HG02571 (cell line): ENCODE data around the gene NDUFS2.
"Not testable (repeated sequence)": the region's sequence is repeated elsewhere in the genome, so short reads cannot be mapped to it uniquely, and the experiment has no call there.

Experiments used
- ATAC-seq: cut with Tn5 transposase; IDR thresholded peaks from one replicate; pipeline ENCODE4 v1.9.1; 2021; ENCODE audit warnings: mild to moderate bottlenecking, moderate library complexity; ENCODE audit not compliant: unreplicated experiment

Gene NDUFS2

DNA sequence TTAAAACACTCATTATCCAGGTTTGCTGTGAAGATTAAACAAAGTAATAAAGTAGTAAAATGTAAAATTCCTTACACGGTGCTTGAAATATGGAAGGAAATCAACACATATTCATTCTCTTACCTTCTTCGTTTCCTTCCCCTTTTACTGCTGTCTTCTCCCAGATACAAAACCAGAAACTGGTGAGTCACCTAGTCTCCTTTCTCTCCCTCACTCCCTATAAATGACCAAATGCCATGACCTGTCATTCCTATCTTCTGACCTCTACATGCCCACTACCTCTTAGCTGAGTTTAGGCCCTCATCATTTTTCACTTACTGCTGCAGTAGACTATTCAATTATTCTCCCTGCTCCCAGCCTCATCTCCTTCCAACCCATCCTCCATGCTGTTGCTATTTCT lies 40.1 kb downstream of the NDUFS2 start:
- no peak for ATAC-seq

DNA sequence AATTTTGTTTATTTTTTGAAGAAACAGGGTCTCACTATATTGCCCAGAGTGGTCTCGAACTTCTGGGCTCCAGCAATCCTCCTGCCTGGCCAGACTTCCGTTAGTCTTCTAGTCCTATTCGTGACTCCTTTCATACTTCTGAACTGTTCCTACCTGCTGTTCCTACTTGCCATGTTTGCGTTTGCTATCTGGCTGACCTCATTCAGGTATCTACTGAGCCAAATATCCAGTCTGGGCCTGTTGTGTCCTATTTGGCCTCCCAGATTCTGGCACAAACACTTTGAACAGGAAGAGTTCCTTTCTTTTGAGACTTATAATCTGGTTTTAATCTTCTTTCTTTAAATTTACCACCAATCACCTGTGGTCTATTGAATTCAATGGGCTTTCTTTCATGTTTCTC lies 42.7 kb downstream of the NDUFS2 start:
- no peak for ATAC-seq

DNA sequence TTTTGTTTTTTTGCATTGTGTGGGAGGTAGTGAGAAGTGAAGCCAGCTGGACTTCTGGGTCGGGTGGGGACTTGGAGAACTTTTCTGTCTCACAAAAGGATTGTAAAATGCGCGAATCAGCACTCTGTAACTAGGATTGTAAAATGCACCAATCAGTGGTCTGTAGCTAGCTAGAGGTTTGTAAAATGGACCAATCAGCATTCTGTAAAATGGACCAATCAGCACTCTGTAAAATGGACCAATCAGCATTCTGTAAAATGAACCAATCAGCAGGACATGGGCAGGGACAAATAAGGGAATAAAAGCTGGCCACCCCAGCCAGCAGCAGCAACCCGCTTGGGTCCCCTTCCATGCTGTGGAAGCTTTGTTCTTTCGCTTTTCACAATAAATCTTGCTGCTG lies 47.9 kb downstream of the NDUFS2 start:
- not testable (repeated sequence) for ATAC-seq

DNA sequence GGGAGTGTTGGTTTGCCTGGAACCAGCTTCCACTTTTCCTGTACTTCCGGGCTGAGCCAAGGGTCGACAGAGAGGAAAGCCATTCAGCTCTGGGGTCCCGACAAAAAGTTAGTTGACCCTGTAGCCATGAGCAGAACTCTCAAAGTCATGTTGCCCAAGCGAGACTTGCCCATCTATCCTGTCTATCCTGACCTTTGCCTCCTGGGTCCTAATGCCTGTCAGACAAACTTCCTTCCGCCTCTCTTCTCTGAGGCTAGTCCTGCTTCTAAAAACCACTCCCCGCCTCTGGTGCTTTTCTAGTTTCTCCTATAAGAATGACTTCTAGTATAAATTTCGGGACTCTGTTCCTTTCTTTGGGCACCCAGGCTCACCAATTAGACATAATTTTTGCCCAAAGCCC lies 48.7 kb downstream of the NDUFS2 start:
- no peak for ATAC-seq

- ATAC-seq: no peak
Measured at GRCh38 chr1:161251579-161251978, 49.4 kb downstream of the NDUFS2 start.

DNA sequence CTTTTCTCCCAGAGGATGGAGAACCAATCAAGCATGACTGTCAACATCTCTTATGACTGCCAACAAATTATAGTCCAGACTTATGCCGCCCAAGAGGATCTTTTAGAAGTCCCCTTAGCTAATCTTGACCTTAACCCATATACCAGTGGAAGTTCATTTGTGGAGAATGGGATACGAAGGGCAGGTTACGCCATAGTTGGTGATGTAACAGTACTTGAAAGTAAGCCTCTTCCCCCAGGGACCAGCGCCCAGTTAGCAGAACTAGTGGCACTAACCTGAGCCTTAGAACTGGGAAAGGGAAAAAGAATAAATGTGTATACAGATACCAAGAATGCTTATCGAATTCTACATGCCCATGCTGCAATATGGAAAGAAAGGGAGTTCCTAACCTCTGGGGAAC lies 53.1 kb downstream of the NDUFS2 start:
- not testable (repeated sequence) for ATAC-seq

GRCh38 chr1:161255955-161256520 lies 53.9 kb downstream of the NDUFS2 start:
- not testable (repeated sequence) for ATAC-seq

DNA sequence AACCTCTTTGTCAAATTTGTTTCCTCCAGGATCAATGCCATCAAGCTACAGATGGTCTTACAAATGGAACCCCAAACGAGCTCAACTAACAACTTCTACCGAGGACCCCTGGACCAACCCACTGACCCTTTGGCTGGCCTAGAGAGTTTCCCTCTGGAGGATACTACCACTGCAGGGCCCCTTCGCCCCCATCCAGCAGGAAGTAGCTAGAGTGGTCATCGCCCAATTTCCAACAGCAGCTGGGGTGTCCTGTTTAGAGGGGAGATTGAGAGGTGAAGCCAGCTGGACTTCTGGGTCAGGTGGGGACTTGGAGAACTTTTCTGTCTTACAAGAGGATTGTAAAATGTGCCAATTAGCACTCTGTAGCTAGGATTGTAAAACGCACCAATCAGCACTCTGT lies 54.9 kb downstream of the NDUFS2 start:
- ATAC-seq: not testable (repeated sequence)

DNA sequence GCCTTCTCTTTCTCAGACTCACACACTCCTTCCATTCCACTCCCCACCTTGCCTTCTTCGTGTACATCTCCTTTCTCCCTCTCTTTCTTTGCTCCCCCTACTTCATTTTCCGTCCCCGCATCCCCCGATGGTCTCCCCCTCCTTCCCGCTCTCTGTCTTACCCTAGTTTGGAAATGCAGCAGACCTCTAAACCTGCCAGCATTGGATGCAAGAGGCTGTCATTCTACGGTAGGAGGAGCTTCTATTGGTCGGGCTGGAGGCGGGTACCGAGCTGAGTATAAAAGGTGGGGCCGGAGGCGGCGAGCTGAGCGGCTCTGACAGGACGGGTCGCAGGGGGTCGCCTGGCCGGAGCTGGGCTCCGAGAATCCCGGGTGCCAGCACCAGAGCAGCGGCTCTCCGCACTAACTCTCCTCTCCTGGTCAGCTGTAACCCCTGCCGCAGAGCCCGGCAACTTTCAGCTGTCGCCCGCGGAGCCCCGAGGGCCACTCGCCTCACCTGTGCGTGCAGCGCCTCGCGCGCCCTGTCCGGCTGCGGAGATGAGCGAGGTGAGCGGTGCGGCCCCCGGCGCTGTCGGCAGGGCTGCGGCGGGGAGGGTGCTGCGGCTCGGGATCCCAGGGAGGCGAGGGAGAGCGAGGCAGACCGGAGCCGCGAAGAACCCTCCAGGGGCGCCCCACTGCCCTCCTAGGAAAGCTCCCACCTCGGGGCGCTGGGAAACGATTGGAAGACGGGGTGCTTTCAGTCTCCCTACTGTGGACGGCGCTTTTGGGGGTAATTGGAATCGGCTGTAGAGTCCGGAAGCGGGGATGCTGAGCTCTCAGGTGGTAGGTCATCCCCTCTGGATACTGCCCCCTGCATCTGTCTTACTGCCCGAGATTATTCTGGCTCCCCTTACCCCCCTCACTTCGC lies 56.5 kb downstream of the NDUFS2 start, which contains the start of gene PCP4L1:
TSS of gene PCP4L1 (plus strand) at position 307 of the 906 bp plus-strand sequence. CDS start at position 537, 230 bp downstream.
- no peak for ATAC-seq

- ATAC-seq: no peak
Measured at GRCh38 chr1:161259345-161259702, 57.2 kb downstream of the NDUFS2 start.

- no peak for ATAC-seq
Measured at GRCh38 chr1:161259765-161260164, 57.6 kb downstream of the NDUFS2 start.

GRCh38 chr1:161260376-161261260 lies 58.5 kb downstream of the NDUFS2 start:
- no peak for ATAC-seq

- no peak for ATAC-seq
Measured at GRCh38 chr1:161261261-161262235, 59.4 kb downstream of the NDUFS2 start.
